ENCODE results near the gene TAAR1. TPM values are rescaled to one million over a fixed set of nuclear protein-coding genes. Genes with fewer than 3 reads are reported as not detected.
"Not testable (repeated sequence)": the region's sequence is repeated elsewhere in the genome, so short reads cannot be mapped to it uniquely, and the experiment has no call there.

TAAR1 gene
- total and polyA plus RNA-seq, 10 donors: 0.37 TPM; not detected in 9

GRCh38 chr6:132607544-132608233 is 51.3 kb downstream of the TAAR1 start:
- no peak for DNase-seq
- Histone ChIP-seq H3K27ac (no peak overlapping the region), H3K36me3 (no peaks in the 10 kb centered on the region), H3K4me1 (peaks cover 0 to 4% (median 0%) of the 10 kb centered on the region in 6 donors), H3K4me3 (no peak overlapping the region), H3K27me3 (replicated peaks in 1 of 7) (no peaks in the 10 kb centered on the region), H3K9me3 (no peaks in the 10 kb centered on the region)
- TF ChIP-seq, protein P1, sequence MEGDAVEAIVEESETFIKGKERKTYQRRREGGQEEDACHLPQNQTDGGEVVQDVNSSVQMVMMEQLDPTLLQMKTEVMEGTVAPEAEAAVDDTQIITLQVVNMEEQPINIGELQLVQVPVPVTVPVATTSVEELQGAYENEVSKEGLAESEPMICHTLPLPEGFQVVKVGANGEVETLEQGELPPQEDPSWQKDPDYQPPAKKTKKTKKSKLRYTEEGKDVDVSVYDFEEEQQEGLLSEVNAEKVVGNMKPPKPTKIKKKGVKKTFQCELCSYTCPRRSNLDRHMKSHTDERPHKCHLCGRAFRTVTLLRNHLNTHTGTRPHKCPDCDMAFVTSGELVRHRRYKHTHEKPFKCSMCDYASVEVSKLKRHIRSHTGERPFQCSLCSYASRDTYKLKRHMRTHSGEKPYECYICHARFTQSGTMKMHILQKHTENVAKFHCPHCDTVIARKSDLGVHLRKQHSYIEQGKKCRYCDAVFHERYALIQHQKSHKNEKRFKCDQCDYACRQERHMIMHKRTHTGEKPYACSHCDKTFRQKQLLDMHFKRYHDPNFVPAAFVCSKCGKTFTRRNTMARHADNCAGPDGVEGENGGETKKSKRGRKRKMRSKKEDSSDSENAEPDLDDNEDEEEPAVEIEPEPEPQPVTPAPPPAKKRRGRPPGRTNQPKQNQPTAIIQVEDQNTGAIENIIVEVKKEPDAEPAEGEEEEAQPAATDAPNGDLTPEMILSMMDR (IDR thresholded peaks at IDR 0.05 in 8 of 11, conservative IDR thresholded peaks at IDR 0.05 in 3 of 11): no peak
- TF ChIP-seq POLR2A (IDR thresholded peaks at IDR 0.05): no peak
- TF ChIP-seq POLR2AphosphoS5 (IDR thresholded peaks at IDR 0.05): no peak
- WGBS, 5 donors: 80 to 91% (median 83%) methylated on average over 5 of the region's 5 CpGs
- intact Hi-C loops (cut with DNase I; ENCODE audit: low total_unique reads): no loop called here

DNA sequence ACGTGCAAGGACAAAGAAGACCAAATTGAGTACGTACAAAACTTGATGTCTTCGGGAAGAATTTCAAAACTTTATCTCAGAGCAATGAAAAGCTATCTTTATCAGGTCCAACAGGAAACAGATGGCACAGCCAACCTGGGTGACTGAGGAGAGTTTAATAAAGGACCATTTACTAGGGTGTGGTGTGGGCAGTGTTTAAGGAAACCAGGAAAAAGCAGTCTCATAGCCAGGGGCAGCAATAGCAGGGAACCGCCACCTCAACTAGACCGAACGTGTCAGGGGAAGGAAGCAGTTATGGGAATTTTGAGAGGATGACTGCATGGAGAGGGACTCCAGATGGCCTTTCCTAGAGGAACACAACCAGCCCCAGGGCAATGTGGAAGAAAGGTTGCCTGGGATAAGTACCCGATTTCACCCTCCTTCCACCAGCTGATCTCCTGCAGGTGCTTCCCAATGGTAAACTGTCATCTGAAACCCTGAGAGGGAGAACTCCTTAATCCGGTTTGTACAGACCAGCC is 54.3 kb downstream of the TAAR1 start:
- Histone ChIP-seq H3K27ac (no peak overlapping the region), H3K36me3 (no peaks in the 10 kb centered on the region)

GRCh38 chr6:132600900-132601299 is 58.1 kb downstream of the TAAR1 start:
- DNase-seq; intact Hi-C loops (cut with DNase I; ENCODE audit: low total_unique reads); H3K4me3 ChIP-seq; H3K36me3 ChIP-seq; H3K9me3 ChIP-seq; H3K27ac ChIP-seq; H3K4me1 ChIP-seq: not testable (repeated sequence)
- H3K27me3 ChIP-seq (replicated peaks in 1 of 7): peaks cover 0 to 13% (median 0%) of the 10 kb centered on the region in 7 donors

More for the DNA sequence above, 54.3 kb downstream of the TAAR1 start:
- H3K4me3 ChIP-seq: no peak overlapping the region
- TF ChIP-seq, protein P1 (IDR thresholded peaks at IDR 0.05 in 8 of 11, conservative IDR thresholded peaks at IDR 0.05 in 3 of 11): no peak
- TF ChIP-seq POLR2A (IDR thresholded peaks at IDR 0.05) (no peak), POLR2AphosphoS5 (IDR thresholded peaks at IDR 0.05) (no peak)
- H3K9me3 ChIP-seq: no peaks in the 10 kb centered on the region
- intact Hi-C loops (cut with DNase I; ENCODE audit: low total_unique reads): no loop called here
- WGBS, 5 donors: 74 to 83% (median 77%) methylated on average over 8 of the region's 8 CpGs
- no peak for DNase-seq
- no peaks in the 10 kb centered on the region for H3K27me3 ChIP-seq (replicated peaks in 1 of 7)
- H3K4me1 ChIP-seq: no peaks in the 10 kb centered on the region

DNA sequence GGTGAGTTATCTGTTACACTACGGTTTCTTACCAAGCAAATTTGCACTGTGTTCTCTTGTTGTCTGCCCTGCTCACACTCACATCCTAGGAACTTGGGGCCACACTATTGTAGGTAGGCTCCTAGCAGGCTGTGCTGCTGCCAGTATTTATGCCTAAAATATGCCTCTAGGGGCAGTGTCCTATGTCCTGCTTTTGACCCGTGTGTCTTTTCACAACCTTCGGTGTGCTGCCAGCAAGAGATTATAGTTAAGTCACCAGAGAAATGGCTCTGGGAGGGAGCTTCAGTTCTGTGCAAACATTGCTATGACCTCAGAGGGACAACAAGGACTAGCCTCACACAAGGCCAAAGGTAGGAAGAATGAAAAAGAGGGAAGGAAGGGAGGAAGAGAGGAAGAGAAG is 60.5 kb downstream of the TAAR1 start:
- 47 to 70% (median 64%) methylated on average over 3 of the region's 3 CpGs for WGBS, 5 donors
- intact Hi-C loops (cut with DNase I; ENCODE audit: low total_unique reads): no loop called here
- H3K9me3 ChIP-seq: no peaks in the 10 kb centered on the region

More for the DNA sequence above, 60.5 kb downstream of the TAAR1 start:
- Histone ChIP-seq H3K36me3 (no peaks in the 10 kb centered on the region), H3K4me3 (no peak overlapping the region), H3K27me3 (replicated peaks in 1 of 7) (peaks cover 0 to 13% (median 0%) of the 10 kb centered on the region in 7 donors), H3K4me1 (no peaks in the 10 kb centered on the region), H3K27ac (no peak overlapping the region)
- no peak for DNase-seq
- TF ChIP-seq POLR2A (IDR thresholded peaks at IDR 0.05) (no peak), POLR2AphosphoS5 (IDR thresholded peaks at IDR 0.05) (no peak)
- TF ChIP-seq, protein P1 (IDR thresholded peaks at IDR 0.05 in 8 of 11, conservative IDR thresholded peaks at IDR 0.05 in 3 of 11): peak in 3 of 11 experiments; percentile 12 to 22 (median 22)
